Thoracic aorta (tissue), 2 donors: ENCODE results near the gene PRDM10. TPM values are rescaled to one million over a fixed set of nuclear protein-coding genes. Genes with fewer than 3 reads are reported as not detected.
"Not testable (repeated sequence)": the region's sequence is repeated elsewhere in the genome, so short reads cannot be mapped to it uniquely, and the experiment has no call there.

ENCODE experiments used
- ATAC-seq: fragments of 150-250 bp; one replicate; pipeline ENCODE4 v1.8.0; 2017; ENCODE audit warnings: low read depth; ENCODE audit not compliant: insufficient number of reproducible peaks, low FRiP score
- DNase-seq: peaks from one replicate; pipeline ENCODE4 v3.0.0-alpha.2; 2020; ENCODE audit warnings: low spot score
- H3K27ac ChIP-seq, 2 donors: fragments of 200-600 bp; sonication (generic); 1 replicate in 1 of 2; 2 replicates in 1 of 2; pipeline ENCODE4 v1.5.1; 2016; ENCODE audit warnings: mild to moderate bottlenecking in 2 of 2, moderate library complexity in 2 of 2
- H3K27me3 ChIP-seq: fragments of 200-600 bp; sonication (generic); replicated peaks from 2 replicates; pipeline ENCODE4 v1.6.0; 2016; ENCODE audit warnings: mild to moderate bottlenecking; ENCODE audit not compliant: insufficient read depth
- H3K36me3 ChIP-seq: fragments of 200-600 bp; sonication (generic); one replicate; pipeline ENCODE4 v1.5.1; 2016
- H3K4me1 ChIP-seq, 2 donors: fragments of 200-600 bp; sonication (generic); 1 replicate in 1 of 2; 2 replicates in 1 of 2; pipeline versions ENCODE4 v1.5.1 to v1.6.0; 2016; ENCODE audit warnings: low read depth in 2 of 2, mild to moderate bottlenecking in 1 of 2; ENCODE audit not compliant: control insufficient read depth in 1 of 2
- H3K4me3 ChIP-seq: fragments of 200-600 bp; sonication (generic); 2 replicates; pipeline ENCODE4 v1.5.1; 2016; ENCODE audit warnings: mild to moderate bottlenecking
- H3K9me3 ChIP-seq: fragments of 200-600 bp; sonication (generic); 2 replicates; pipeline ENCODE4 v1.5.1; 2016
- total RNA-seq, 2 donors: library from RNA; depleted of rRNA; stranded (reverse); fragments of >200 nt; gene quantifications; one replicate each; pipeline versions ENCODE4 v1.1.0 to v1.2.3, GENCODE V29; 2016
- TF ChIP-seq, protein P1 (sequence below): fragments of 200-600 bp; sonication (generic); IDR thresholded peaks from one replicate; pipeline ENCODE4 v1.5.1; 2019; ENCODE audit warnings: antibody characterized with exemption

Gene PRDM10
- total RNA-seq, 2 donors from 2014 or later, result 8.8 to 10.4 TPM

DNA sequence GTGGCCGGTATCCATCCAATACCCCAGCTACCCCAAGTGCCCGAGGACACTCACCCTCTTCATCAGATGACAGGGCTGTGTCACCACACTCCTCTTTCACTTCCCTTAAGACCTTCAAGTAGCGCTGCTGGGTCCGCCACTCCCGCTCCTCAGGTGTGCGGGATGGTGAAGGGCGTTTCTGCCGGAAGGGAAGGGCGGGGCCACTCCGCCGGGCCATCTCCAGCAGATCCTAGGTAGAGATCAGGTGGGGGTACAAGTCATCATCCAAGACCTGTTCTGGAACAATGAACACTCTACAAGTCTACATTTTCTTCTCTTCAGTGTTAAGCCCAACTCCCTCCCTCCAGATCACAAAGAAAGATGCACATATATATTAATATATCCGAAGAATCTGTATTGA, 117.3 kb downstream of the PRDM10 start:
- no peak overlapping the region for H3K27ac ChIP-seq
- H3K4me3 ChIP-seq, result no peak overlapping the region
- H3K4me1 ChIP-seq, result no peaks in the 10 kb centered on the region
- no peak for DNase-seq
- H3K27me3 ChIP-seq, result no peaks in the 10 kb centered on the region
- TF ChIP-seq, protein P1, sequence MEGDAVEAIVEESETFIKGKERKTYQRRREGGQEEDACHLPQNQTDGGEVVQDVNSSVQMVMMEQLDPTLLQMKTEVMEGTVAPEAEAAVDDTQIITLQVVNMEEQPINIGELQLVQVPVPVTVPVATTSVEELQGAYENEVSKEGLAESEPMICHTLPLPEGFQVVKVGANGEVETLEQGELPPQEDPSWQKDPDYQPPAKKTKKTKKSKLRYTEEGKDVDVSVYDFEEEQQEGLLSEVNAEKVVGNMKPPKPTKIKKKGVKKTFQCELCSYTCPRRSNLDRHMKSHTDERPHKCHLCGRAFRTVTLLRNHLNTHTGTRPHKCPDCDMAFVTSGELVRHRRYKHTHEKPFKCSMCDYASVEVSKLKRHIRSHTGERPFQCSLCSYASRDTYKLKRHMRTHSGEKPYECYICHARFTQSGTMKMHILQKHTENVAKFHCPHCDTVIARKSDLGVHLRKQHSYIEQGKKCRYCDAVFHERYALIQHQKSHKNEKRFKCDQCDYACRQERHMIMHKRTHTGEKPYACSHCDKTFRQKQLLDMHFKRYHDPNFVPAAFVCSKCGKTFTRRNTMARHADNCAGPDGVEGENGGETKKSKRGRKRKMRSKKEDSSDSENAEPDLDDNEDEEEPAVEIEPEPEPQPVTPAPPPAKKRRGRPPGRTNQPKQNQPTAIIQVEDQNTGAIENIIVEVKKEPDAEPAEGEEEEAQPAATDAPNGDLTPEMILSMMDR, result no peak
- no peak for ATAC-seq
- H3K9me3 ChIP-seq, result no peaks in the 10 kb centered on the region
- H3K36me3 ChIP-seq, result peaks cover 65% of the 10 kb centered on the region

DNA sequence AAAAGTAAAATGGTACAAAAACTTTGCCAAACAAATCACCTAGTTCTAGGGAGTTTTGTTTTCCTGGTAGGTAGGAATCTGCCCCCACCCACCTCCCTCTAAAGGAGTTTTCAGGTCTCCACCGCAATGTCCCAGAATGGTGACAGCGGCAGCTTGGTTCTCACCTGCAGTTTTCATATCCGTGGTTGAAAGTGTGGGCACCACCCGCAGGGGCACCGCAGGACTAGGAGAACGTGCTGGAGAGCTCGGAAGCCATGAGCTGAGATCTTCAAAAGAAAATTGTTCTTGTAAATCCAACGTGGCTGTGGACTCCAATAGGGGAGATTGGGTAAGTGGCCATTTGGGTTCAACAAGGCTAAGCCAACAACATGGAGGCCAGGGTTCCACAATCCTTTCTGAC, 118.1 kb downstream of the PRDM10 start:
- Histone ChIP-seq H3K27ac (no peak overlapping the region), H3K4me1 (no peaks in the 10 kb centered on the region), H3K36me3 (peaks cover 68% of the 10 kb centered on the region), H3K4me3 (no peak overlapping the region), H3K27me3 (no peaks in the 10 kb centered on the region), H3K9me3 (no peaks in the 10 kb centered on the region)
- DNase-seq (no peak), ATAC-seq (no peak)
- TF ChIP-seq, protein P1, result no peak

DNA sequence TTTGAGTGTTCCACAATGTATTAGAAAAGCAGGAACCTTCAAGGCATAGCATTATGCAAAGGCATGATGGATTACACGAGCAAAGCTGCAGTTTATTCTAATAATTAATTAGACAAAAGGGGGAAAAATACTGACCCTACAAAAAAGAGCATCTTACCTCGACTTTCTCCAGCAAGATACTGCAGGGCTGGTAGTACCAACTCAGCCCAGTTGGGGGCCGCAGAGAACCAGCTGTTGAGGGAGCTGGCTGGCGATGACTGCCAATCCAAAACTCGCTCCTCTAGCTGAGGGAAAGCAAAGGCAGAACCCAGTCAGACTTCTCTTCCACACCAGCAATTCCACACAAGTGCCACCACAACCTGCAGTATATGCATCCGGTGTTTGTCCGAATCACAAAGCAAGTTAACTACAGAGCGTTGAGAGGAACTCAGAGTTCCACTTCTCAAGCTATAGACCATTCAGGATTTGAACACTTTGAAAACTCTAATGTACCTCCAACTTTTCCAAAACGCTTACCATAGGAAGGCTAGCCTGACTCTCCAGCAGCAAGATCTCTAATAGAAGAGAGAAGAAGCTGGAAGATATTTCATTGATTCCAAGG, 121.0 kb downstream of the PRDM10 start:
- Histone ChIP-seq H3K9me3 (no peaks in the 10 kb centered on the region), H3K4me1 (no peaks in the 10 kb centered on the region), H3K27ac (no peak overlapping the region), H3K27me3 (no peaks in the 10 kb centered on the region), H3K4me3 (no peak overlapping the region), H3K36me3 (peaks cover 77% of the 10 kb centered on the region)
- ATAC-seq, result no peak
- TF ChIP-seq, protein P1, result no peak
- DNase-seq, result no peak

DNA sequence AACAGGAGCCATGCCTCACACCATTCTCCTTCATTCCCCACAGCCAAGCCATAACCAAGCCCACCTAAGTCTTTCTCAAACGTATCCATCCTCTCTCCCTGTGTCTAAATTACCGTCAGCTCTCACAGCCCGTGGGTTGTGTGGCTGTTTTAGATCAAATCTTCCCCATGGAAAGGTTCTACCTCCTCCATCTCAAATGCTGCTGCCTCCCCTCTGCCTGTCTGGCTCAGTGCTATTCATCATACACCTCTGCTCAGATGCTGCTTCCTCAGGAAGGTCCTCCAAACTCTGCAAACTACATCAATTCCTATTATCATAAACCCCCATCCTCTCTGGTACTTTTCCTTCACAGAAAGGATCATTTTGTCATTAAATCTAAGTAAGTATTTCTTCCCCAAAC, 122.3 kb downstream of the PRDM10 start:
- no peak overlapping the region for H3K4me3 ChIP-seq
- TF ChIP-seq, protein P1, result no peak
- ATAC-seq (no peak), DNase-seq (no peak)
- no peaks in the 10 kb centered on the region for H3K9me3 ChIP-seq
- H3K36me3 ChIP-seq, result peaks cover 81% of the 10 kb centered on the region
- no peaks in the 10 kb centered on the region for H3K27me3 ChIP-seq
- H3K4me1 ChIP-seq, result no peaks in the 10 kb centered on the region
- H3K27ac ChIP-seq, result no peak overlapping the region

DNA sequence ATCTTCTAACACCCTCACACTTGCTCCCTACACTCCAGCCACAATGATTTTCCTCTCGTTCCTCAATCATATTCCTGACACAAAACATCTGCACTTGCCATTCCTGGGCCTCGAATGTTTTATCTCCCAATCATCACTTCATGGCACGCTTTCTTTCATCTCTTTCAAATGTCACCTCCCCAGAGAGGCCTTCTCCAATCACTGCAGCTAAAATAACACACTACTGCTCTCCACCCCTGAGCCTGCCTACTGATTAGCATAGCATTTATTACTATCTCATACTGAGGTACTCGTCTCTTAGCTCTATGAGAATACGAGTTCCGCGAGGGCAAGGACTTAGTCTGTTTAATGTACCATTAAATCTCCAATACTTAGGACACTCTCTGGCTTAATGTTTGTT, 130.7 kb downstream of the PRDM10 start:
- H3K4me1 ChIP-seq, result no peaks in the 10 kb centered on the region
- peaks cover 82% of the 10 kb centered on the region for H3K36me3 ChIP-seq
- DNase-seq (no peak), ATAC-seq (no peak)
- no peaks in the 10 kb centered on the region for H3K9me3 ChIP-seq
- H3K27me3 ChIP-seq, result no peaks in the 10 kb centered on the region
- H3K4me3 ChIP-seq, result no peak overlapping the region
- TF ChIP-seq, protein P1, result no peak
- H3K27ac ChIP-seq, result no peak overlapping the region

DNA sequence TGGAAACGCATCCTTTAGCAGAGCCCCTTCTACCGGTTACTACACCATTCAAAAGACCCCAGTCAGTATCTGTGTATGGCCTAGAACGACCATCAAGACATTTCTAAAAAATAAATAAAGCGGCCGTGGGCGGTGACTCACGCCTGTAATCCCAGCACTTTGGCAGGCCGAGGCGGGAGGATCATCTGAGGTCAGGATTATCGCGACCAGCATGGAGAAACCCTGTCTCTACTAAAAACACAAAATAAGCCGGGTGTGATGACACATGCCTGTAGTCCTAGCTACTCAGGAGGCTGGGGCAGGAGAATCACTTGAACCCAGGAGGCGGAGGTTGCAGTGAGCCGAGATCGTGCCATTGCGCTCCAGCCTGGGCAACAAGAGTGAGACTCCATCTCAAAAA, 134.0 kb downstream of the PRDM10 start:
- not testable (repeated sequence) for H3K9me3 ChIP-seq, DNase-seq, H3K4me3 ChIP-seq, H3K27me3 ChIP-seq, H3K4me1 ChIP-seq, ATAC-seq, H3K27ac ChIP-seq
- peaks cover 77% of the 10 kb centered on the region for H3K36me3 ChIP-seq
